HL-60 (cell line): ENCODE measurements around the gene OGFR.

Source experiments
- DNase-seq, 2 experiments: peaks; one replicate each; pipeline ENCODE4 v3.0.0-alpha.2; 2010 to 2020; ENCODE audit warnings: low read depth in 1 of 2, low spot score in 1 of 2
- H3K27ac ChIP-seq: fragments of 250-450 bp; sonication (Bioruptor Pico); replicated peaks from 2 replicates; pipeline ENCODE4 v1.5.1; 2020; ENCODE audit warnings: mild to moderate bottlenecking, moderate library complexity
- H3K27me3 ChIP-seq: fragments of 250-450 bp; sonication (Bioruptor Pico); 2 replicates; pipeline ENCODE4 v1.5.1; 2021; ENCODE audit warnings: mild to moderate bottlenecking, moderate library complexity; ENCODE audit not compliant: insufficient read depth, poor library complexity, severe bottlenecking
- H3K4me3 ChIP-seq: replicated peaks from 2 replicates; pipeline ENCODE4 v1.5.1; 2011; ENCODE audit warnings: mild to moderate bottlenecking, control low read depth, low read length; ENCODE audit not compliant: insufficient read depth
- CTCF ChIP-seq: IDR thresholded peaks from one replicate; pipeline ENCODE4 v1.5.1; 2011; ENCODE audit warnings: low read length, control low read depth, inconsistent platforms; ENCODE audit not compliant: insufficient read depth
- GABPA ChIP-seq: IDR thresholded peaks from 2 replicates; pipeline ENCODE4 v1.6.1; 2012; ENCODE audit warnings: low read depth
- POLR2AphosphoS5 ChIP-seq: IDR thresholded peaks from 2 replicates; pipeline ENCODE4 v1.6.1; 2012; ENCODE audit warnings: low read depth
- REST ChIP-seq: IDR thresholded peaks from 2 replicates; pipeline ENCODE4 v1.6.1; 2012; ENCODE audit warnings: low read depth; ENCODE audit not compliant: insufficient replicate concordance
- SPI1 ChIP-seq: IDR thresholded peaks from 2 replicates; pipeline ENCODE4 v1.6.1; 2012; ENCODE audit warnings: low read depth, mild to moderate bottlenecking, borderline replicate concordance

OGFR gene

DNA sequence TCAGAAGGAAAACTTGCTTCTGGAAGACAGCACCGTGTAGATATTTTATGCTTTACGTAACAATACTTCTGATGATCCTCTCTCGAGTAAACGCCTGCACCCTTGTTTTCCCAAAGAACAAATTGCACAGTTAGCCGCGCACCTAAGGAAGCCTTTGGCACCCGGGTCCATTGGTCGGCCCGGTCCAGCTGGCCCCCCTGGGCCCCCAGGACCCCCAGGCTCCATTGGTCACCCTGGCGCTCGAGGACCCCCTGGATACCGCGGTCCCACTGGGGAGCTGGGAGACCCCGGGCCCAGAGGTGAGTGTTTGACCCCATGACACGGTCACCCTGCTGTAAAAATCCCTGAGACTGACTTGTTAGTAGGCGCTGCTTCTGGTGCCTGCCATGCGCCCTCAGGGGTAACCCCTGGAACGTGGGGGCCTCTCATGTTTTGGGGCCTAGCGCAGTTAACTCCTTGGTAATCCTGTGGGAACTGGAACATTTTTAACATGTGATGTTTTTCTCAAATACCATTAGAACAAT lies 32.4 kb downstream of the OGFR start:
- no peaks in the 10 kb centered on the region for H3K27me3 ChIP-seq
- no peak for DNase-seq
- no peak for TF ChIP-seq SPI1
- TF ChIP-seq REST = no peak
- no peak for TF ChIP-seq POLR2AphosphoS5
- no peak for TF ChIP-seq GABPA
- no peak for TF ChIP-seq CTCF
- H3K27ac ChIP-seq = peak overlapping the region; percentile 85
- no peak overlapping the region for H3K4me3 ChIP-seq

DNA sequence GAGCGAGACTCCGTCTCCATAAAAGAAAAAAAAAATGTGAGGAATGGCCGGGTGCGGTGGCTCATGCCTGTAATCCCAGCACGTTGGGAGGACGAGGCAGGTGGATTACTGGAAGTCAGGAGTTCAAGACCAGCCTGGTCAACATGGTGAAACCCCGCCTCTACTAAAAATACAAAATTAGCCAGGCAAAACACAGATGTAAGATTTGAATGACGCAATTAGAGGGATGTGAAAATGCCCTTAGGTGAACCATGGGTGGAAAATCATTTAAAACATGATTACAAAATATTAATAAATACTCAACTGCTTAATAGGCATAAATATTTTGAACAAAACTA lies 33.1 kb downstream of the OGFR start:
- peak in 1 of 2 experiments; percentile 49 for DNase-seq
- no peak for TF ChIP-seq GABPA
- no peak for TF ChIP-seq REST
- no peak for TF ChIP-seq SPI1
- TF ChIP-seq POLR2AphosphoS5 = no peak
- TF ChIP-seq CTCF = no peak
- Histone ChIP-seq H3K27me3 (no peaks in the 10 kb centered on the region), H3K4me3 (no peak overlapping the region), H3K27ac (peak overlapping the region; percentile 85)

GRCh38 chr20:62838128-62838891 lies 33.7 kb downstream of the OGFR start:
- no peaks in the 10 kb centered on the region for H3K27me3 ChIP-seq
- H3K27ac ChIP-seq = peak overlapping the region; percentile 85
- DNase-seq = peak; percentile 81 to 96
- H3K4me3 ChIP-seq = peak overlapping the region; percentile 6
- TF ChIP-seq GABPA (no peak), POLR2AphosphoS5 (peak; percentile 85)

DNA sequence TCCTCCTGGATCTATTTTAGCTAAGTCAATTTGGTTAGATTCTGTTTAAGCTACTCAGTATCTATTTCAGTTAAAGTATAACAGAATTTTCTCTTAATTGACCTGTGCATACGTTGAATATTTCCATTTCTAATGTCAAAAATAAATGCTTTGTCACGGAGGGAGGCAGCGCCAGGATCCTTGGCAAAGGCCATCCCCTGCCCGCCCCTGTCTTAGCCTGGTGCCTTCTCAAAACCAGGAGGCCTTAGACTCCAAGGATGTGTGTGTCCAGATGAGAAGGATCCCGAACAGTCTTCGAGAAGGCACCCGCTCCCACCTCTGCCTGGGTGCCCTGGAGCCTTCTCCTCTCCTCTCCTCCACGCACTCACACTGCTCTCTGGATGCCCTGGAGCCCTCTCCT lies 34.6 kb downstream of the OGFR start:
- no peak overlapping the region for H3K4me3 ChIP-seq
- peak overlapping the region; percentile 85 for H3K27ac ChIP-seq
- H3K27me3 ChIP-seq = no peaks in the 10 kb centered on the region
- DNase-seq = no peak
- no peak for TF ChIP-seq CTCF
- TF ChIP-seq REST = no peak
- no peak for TF ChIP-seq POLR2AphosphoS5
